Mesenchymal stem cell (in vitro differentiated cells and primary cell): ENCODE measurements around the gene STK32C.

Source experiments
- DNase-seq: peaks from one replicate; pipeline ENCODE4 v3.0.0-alpha.2; 2013
- H2AFZ ChIP-seq: one replicate; pipeline ENCODE4 v1.6.1; 2013; ENCODE audit warnings: low read depth, mild to moderate bottlenecking, control low read depth, inconsistent platforms, low read length, moderate library complexity
- H2AK5ac ChIP-seq: 2 replicates; pipeline ENCODE4 v1.6.1; 2013; ENCODE audit warnings: low read length, moderate library complexity, mild to moderate bottlenecking, inconsistent platforms; ENCODE audit not compliant: severe bottlenecking
- H2BK120ac ChIP-seq: one replicate; pipeline ENCODE4 v1.6.1; 2013; ENCODE audit warnings: low read depth, mild to moderate bottlenecking, inconsistent platforms, low read length, moderate library complexity
- H2BK12ac ChIP-seq, 2 experiments: one replicate each; pipeline ENCODE4 v1.6.1; 2013; ENCODE audit warnings: inconsistent platforms in 2 of 2, low read length in 2 of 2, mild to moderate bottlenecking in 2 of 2, moderate library complexity in 2 of 2, control low read depth in 1 of 2
- H2BK15ac ChIP-seq: one replicate; pipeline ENCODE4 v1.6.1; 2013; ENCODE audit warnings: mild to moderate bottlenecking, low read depth, inconsistent platforms; ENCODE audit not compliant: poor library complexity, severe bottlenecking
- H2BK5ac ChIP-seq: 2 replicates; pipeline ENCODE4 v1.6.1; 2013; ENCODE audit warnings: low read depth, mild to moderate bottlenecking, low read length, control low read depth, inconsistent platforms; ENCODE audit not compliant: poor library complexity, severe bottlenecking
- H3K14ac ChIP-seq, 2 experiments: one replicate each; pipeline ENCODE4 v1.6.1; 2013; ENCODE audit warnings: inconsistent platforms in 2 of 2, low read length in 2 of 2, control low read depth in 1 of 2, mild to moderate bottlenecking in 1 of 2, moderate library complexity in 1 of 2
- H3K18ac ChIP-seq, 2 experiments: one replicate each; pipeline ENCODE4 v1.6.1; 2013; ENCODE audit warnings: inconsistent platforms in 2 of 2, low read length in 2 of 2, control low read depth in 1 of 2, low read depth in 1 of 2, mild to moderate bottlenecking in 1 of 2
- H3K23ac ChIP-seq, 2 experiments: one replicate each; pipeline ENCODE4 v1.6.1; 2013; ENCODE audit warnings: inconsistent platforms in 2 of 2, low read length in 2 of 2, mild to moderate bottlenecking in 2 of 2, moderate library complexity in 2 of 2, control low read depth in 1 of 2
- H3K27ac ChIP-seq: 2 replicates; pipeline ENCODE4 v1.5.1; 2013; ENCODE audit warnings: mild to moderate bottlenecking, moderate library complexity, low read length, control low read depth, inconsistent platforms; ENCODE audit not compliant: poor library complexity, severe bottlenecking
- H3K27me3 ChIP-seq, 2 experiments: 2 replicates each; pipeline versions ENCODE4 v1.6.1 to v1.7.0; 2013; ENCODE audit warnings: low read length in 2 of 2, mild to moderate bottlenecking in 2 of 2, moderate library complexity in 2 of 2, control low read depth in 1 of 2, inconsistent platforms in 1 of 2; ENCODE audit not compliant: control insufficient read depth in 1 of 2, insufficient read depth in 1 of 2
- H3K36me3 ChIP-seq, 2 experiments: 2 replicates each; pipeline versions ENCODE4 v1.6.1 to v1.7.0; 2013; ENCODE audit warnings: low read length in 2 of 2, control low read depth in 1 of 2, inconsistent platforms in 1 of 2, low read depth in 1 of 2, mild to moderate bottlenecking in 1 of 2; ENCODE audit not compliant: insufficient read depth in 2 of 2, control insufficient read depth in 1 of 2
- H3K4ac ChIP-seq, 2 experiments: one replicate each; pipeline ENCODE4 v1.6.1; 2013; ENCODE audit warnings: inconsistent platforms in 2 of 2, low read length in 2 of 2, mild to moderate bottlenecking in 2 of 2, moderate library complexity in 2 of 2, control low read depth in 1 of 2, low read depth in 1 of 2
- H3K4me1 ChIP-seq: 2 replicates; pipeline ENCODE4 v1.6.1; 2013; ENCODE audit warnings: low read depth, low read length, control low read depth; ENCODE audit not compliant: control insufficient read depth, insufficient read depth
- H3K4me2 ChIP-seq: 2 replicates; pipeline ENCODE4 v1.6.1; 2013; ENCODE audit warnings: low read length, mild to moderate bottlenecking, inconsistent platforms; ENCODE audit not compliant: poor library complexity, severe bottlenecking
- H3K4me3 ChIP-seq, 2 experiments: 2 replicates each; pipeline versions ENCODE4 v1.5.1 to v1.7.0; 2013; ENCODE audit warnings: low read length in 2 of 2, mild to moderate bottlenecking in 2 of 2, control low read depth in 1 of 2, low read depth in 1 of 2; ENCODE audit not compliant: insufficient read depth in 1 of 2
- H3K79me1 ChIP-seq: replicated peaks from 2 replicates; pipeline ENCODE4 v1.6.1; 2013; ENCODE audit warnings: mild to moderate bottlenecking, control low read depth, low read length, inconsistent platforms; ENCODE audit not compliant: poor library complexity, severe bottlenecking
- H3K9ac ChIP-seq: 2 replicates; pipeline ENCODE4 v1.7.0; 2013; ENCODE audit warnings: mild to moderate bottlenecking, low read length, moderate library complexity
- H3K9me3 ChIP-seq: 2 replicates; pipeline ENCODE4 v1.7.0; 2013; ENCODE audit warnings: mild to moderate bottlenecking, low read length; ENCODE audit not compliant: control insufficient read depth
- H4K8ac ChIP-seq: one replicate; pipeline ENCODE4 v1.6.1; 2013; ENCODE audit warnings: inconsistent platforms, mild to moderate bottlenecking, low read length, moderate library complexity
- H4K91ac ChIP-seq: one replicate; pipeline ENCODE4 v1.6.1; 2013; ENCODE audit warnings: mild to moderate bottlenecking, low read length, inconsistent platforms
- WGBS: methylation state at CpG from one replicate; pipeline ENCODE4 v1.1.7; 2013; ENCODE audit warnings: mixed read lengths; 5-methylcytosine and 5-hydroxymethylcytosine counted together

The STK32C gene

GRCh38 chr10:132200344-132201110 lies 107.2 kb downstream of the STK32C start:
- DNase-seq, result no peak
- H4K8ac ChIP-seq, result no peak overlapping the region
- H3K4me2 ChIP-seq, result no peak overlapping the region
- H3K14ac ChIP-seq, result no peak overlapping the region
- no peak overlapping the region for H2BK120ac ChIP-seq
- H3K27me3 ChIP-seq, result peaks cover 0 to 4% of the 10 kb centered on the region in 2 experiments
- no peak overlapping the region for H3K4ac ChIP-seq
- no peak overlapping the region for H3K27ac ChIP-seq
- H2BK15ac ChIP-seq, result no peak overlapping the region
- H4K91ac ChIP-seq, result no peak overlapping the region
- H2AFZ ChIP-seq, result no peak overlapping the region
- no peak overlapping the region for H3K18ac ChIP-seq
- H3K79me1 ChIP-seq, result no peaks in the 10 kb centered on the region
- H3K4me3 ChIP-seq, result no peak overlapping the region
- H3K9ac ChIP-seq, result no peak overlapping the region
- H2AK5ac ChIP-seq, result no peak overlapping the region
- H3K36me3 ChIP-seq, result peaks cover 0 to 19% of the 10 kb centered on the region in 2 experiments
- H3K4me1 ChIP-seq, result no peaks in the 10 kb centered on the region
- peak overlapping the region in 1 of 2 experiments; percentile 10 for H3K23ac ChIP-seq
- no peak overlapping the region for H2BK12ac ChIP-seq
- 93% methylated on average over 35 of the region's 35 CpGs for WGBS
- no peak overlapping the region for H2BK5ac ChIP-seq
- H3K9me3 ChIP-seq, result no peaks in the 10 kb centered on the region

DNA sequence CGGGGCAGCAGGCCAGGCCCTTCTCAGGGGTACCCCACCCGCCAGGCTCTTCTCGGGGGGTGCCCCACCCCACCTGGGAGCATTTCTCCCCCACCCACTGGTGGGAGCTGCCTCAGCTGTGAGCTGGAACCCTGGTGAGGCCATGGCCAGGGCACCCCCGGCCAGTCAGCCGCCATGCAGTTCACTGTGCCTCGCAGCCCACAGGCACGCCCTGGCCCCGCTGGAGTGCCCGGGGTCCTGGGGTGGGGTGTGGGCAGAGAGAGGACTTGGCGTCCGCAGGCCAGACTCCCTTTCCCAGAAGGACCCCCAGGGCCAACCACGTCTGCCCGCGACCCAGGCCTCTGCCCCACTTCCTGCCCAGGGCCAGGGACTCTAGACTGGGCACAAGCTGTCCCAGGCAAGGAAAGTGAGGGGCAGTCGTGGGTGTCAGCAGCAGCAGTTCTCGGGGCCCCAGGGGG lies 107.9 kb downstream of the STK32C start:
- peaks cover 0 to 4% of the 10 kb centered on the region in 2 experiments for H3K27me3 ChIP-seq
- H3K9ac ChIP-seq, result no peak overlapping the region
- H3K79me1 ChIP-seq, result no peaks in the 10 kb centered on the region
- no peak overlapping the region for H2AK5ac ChIP-seq
- no peaks in the 10 kb centered on the region for H3K9me3 ChIP-seq
- 85% methylated on average over 15 of the region's 16 CpGs for WGBS
- no peak overlapping the region for H2BK120ac ChIP-seq
- H2AFZ ChIP-seq, result no peak overlapping the region
- H3K4me1 ChIP-seq, result no peaks in the 10 kb centered on the region
- no peak overlapping the region for H2BK15ac ChIP-seq
- H2BK12ac ChIP-seq, result no peak overlapping the region
- no peak for DNase-seq
- H3K27ac ChIP-seq, result no peak overlapping the region
- no peak overlapping the region for H4K91ac ChIP-seq
- H3K18ac ChIP-seq, result no peak overlapping the region
- no peak overlapping the region for H3K4me3 ChIP-seq
- H4K8ac ChIP-seq, result no peak overlapping the region
- H3K23ac ChIP-seq, result no peak overlapping the region
- H3K4me2 ChIP-seq, result no peak overlapping the region
- no peak overlapping the region for H2BK5ac ChIP-seq
- peaks cover 0 to 13% of the 10 kb centered on the region in 2 experiments for H3K36me3 ChIP-seq
- H3K4ac ChIP-seq, result no peak overlapping the region
- no peak overlapping the region for H3K14ac ChIP-seq

- Histone ChIP-seq H3K4me2 (no peak overlapping the region), H3K9me3 (no peaks in the 10 kb centered on the region), H2BK12ac (no peak overlapping the region), H3K14ac (no peak overlapping the region), H3K36me3 (peaks cover 0 to 15% of the 10 kb centered on the region in 2 experiments), H3K4me3 (no peak overlapping the region), H3K23ac (no peak overlapping the region), H3K4ac (no peak overlapping the region), H3K18ac (no peak overlapping the region), H2BK5ac (no peak overlapping the region), H2AFZ (no peak overlapping the region), H3K4me1 (no peaks in the 10 kb centered on the region), H4K8ac (no peak overlapping the region), H3K27me3 (peaks cover 0 to 4% of the 10 kb centered on the region in 2 experiments), H2BK120ac (no peak overlapping the region), H4K91ac (no peak overlapping the region), H3K27ac (no peak overlapping the region), H2AK5ac (no peak overlapping the region), H3K79me1 (no peaks in the 10 kb centered on the region), H2BK15ac (no peak overlapping the region), H3K9ac (no peak overlapping the region)
- WGBS, result 82% methylated on average over 11 of the region's 11 CpGs
- DNase-seq, result no peak
These were observed 108.4 kb downstream of the STK32C start for GRCh38 chr10:132199268-132199853.

- H3K9ac ChIP-seq, result no peak overlapping the region
- no peak overlapping the region for H2BK12ac ChIP-seq
- H3K9me3 ChIP-seq, result no peaks in the 10 kb centered on the region
- H2BK5ac ChIP-seq, result no peak overlapping the region
- 93% methylated on average over 35 of the region's 35 CpGs for WGBS
- H2BK120ac ChIP-seq, result no peak overlapping the region
- H3K14ac ChIP-seq, result no peak overlapping the region
- H3K4me3 ChIP-seq, result no peak overlapping the region
- no peak overlapping the region for H4K91ac ChIP-seq
- no peak overlapping the region for H3K18ac ChIP-seq
- no peak overlapping the region for H2AFZ ChIP-seq
- H3K4me1 ChIP-seq, result no peaks in the 10 kb centered on the region
- no peak overlapping the region for H3K4ac ChIP-seq
- no peak for DNase-seq
- H2BK15ac ChIP-seq, result no peak overlapping the region
- H3K4me2 ChIP-seq, result no peak overlapping the region
- H4K8ac ChIP-seq, result no peak overlapping the region
- H3K36me3 ChIP-seq, result peaks cover 0 to 15% of the 10 kb centered on the region in 2 experiments
- no peaks in the 10 kb centered on the region for H3K79me1 ChIP-seq
- H3K23ac ChIP-seq, result no peak overlapping the region
- H3K27ac ChIP-seq, result no peak overlapping the region
- peaks cover 0 to 4% of the 10 kb centered on the region in 2 experiments for H3K27me3 ChIP-seq
- no peak overlapping the region for H2AK5ac ChIP-seq
These were observed 109.2 kb downstream of the STK32C start for GRCh38 chr10:132198381-132199181.
